H1 (cell line): ENCODE results near the gene MORN5. TPM values are rescaled to one million over a fixed set of nuclear protein-coding genes. Genes with fewer than 3 reads are reported as not detected.

Experiments used
- CTCF ChIA-PET: fragments of 300-600 bp; sonication (Branson Sonifier 250); formaldehyde crosslinking; loops from one replicate; lab custom pipeline; 2021; ENCODE audit not compliant: partially characterized antibody; lab: Charles Lee
- POLR2A ChIA-PET: fragments of 300-600 bp; sonication (Branson Sonifier 250); formaldehyde crosslinking; loops from one replicate; lab custom pipeline; 2021; ENCODE audit warnings: inconsistent platforms; ENCODE audit not compliant: partially characterized antibody; lab: Charles Lee
- DNase-seq, 2 experiments: peaks; one replicate each; pipeline versions ENCODE4 v3.0.0 to v3.0.0-alpha.2; 2010 to 2022; ENCODE audit warnings: low spot score in 2 of 2, low read depth in 1 of 2, mixed read lengths in 1 of 2
- FAIRE-seq: peaks from 2 replicates; lab custom pipeline; 2011; peaks lifted over from hg19 to GRCh38; lab: Jason Lieb, UNC
- H2AFZ ChIP-seq: 2 replicates; pipeline ENCODE4 v1.8.1; 2012; ENCODE audit warnings: low read length, inconsistent platforms
- H2AK5ac ChIP-seq: 2 replicates; pipeline ENCODE4 v1.6.1; 2013; ENCODE audit warnings: low read depth, low read length
- H2BK120ac ChIP-seq: replicated peaks from 2 replicates; pipeline ENCODE3; 2013; ENCODE audit warnings: low read depth, low read length, inconsistent platforms
- H2BK12ac ChIP-seq: 2 replicates; pipeline ENCODE4 v1.6.1; 2013; ENCODE audit warnings: low read depth, low read length
- H2BK15ac ChIP-seq: 2 replicates; pipeline ENCODE4 v1.6.1; 2013; ENCODE audit warnings: low read length
- H2BK20ac ChIP-seq: 2 replicates; pipeline ENCODE4 v1.6.1; 2013; ENCODE audit warnings: low read length
- H2BK5ac ChIP-seq: 2 replicates; pipeline ENCODE4 v1.6.1; 2013; ENCODE audit warnings: low read depth, low read length
- H3K14ac ChIP-seq: 2 replicates; pipeline ENCODE4 v1.6.1; 2013; ENCODE audit warnings: inconsistent platforms; ENCODE audit not compliant: insufficient read length
- H3K18ac ChIP-seq: 2 replicates; pipeline ENCODE4 v1.6.1; 2013; ENCODE audit warnings: low read length; ENCODE audit errors: extremely low read depth
- H3K23ac ChIP-seq: 2 replicates; pipeline ENCODE4 v1.6.1; 2013; ENCODE audit warnings: inconsistent platforms; ENCODE audit not compliant: insufficient read length
- H3K23me2 ChIP-seq: 2 replicates; pipeline ENCODE4 v1.6.1; 2013; ENCODE audit warnings: low read depth, low read length
- H3K27ac ChIP-seq: 2 replicates; pipeline ENCODE4 v1.6.1; 2011; ENCODE audit warnings: low read depth, low read length, inconsistent platforms
- H3K27me3 ChIP-seq, 4 experiments: replicated peaks in 1 of 4; 1 replicate in 1 of 4; 2 replicates in 3 of 4; pipeline versions ENCODE4 v1.6.1 to v1.8.1; 2011 to 2013; ENCODE audit warnings: low read length in 3 of 4, mild to moderate bottlenecking in 3 of 4, inconsistent platforms in 2 of 4, mixed read lengths in 2 of 4, moderate library complexity in 1 of 4; ENCODE audit not compliant: control insufficient read depth in 3 of 4, insufficient read depth in 3 of 4; ENCODE audit errors: extremely low read depth in 1 of 4
- H3K36me3 ChIP-seq, 4 experiments: 2 replicates each; pipeline versions ENCODE4 v1.6.1 to v1.8.1; 2011 to 2013; ENCODE audit warnings: mild to moderate bottlenecking in 4 of 4, low read length in 3 of 4, moderate library complexity in 2 of 4, control low read depth in 1 of 4, inconsistent platforms in 1 of 4; ENCODE audit not compliant: insufficient read depth in 4 of 4, control insufficient read depth in 2 of 4
- H3K4ac ChIP-seq: replicated peaks from 2 replicates; pipeline ENCODE3; 2013; ENCODE audit warnings: low read length, low read depth, mixed read lengths, inconsistent platforms; ENCODE audit not compliant: insufficient read length
- H3K4me1 ChIP-seq, 4 experiments: replicated peaks in 1 of 4; 1 replicate in 1 of 4; 2 replicates in 3 of 4; pipeline versions ENCODE4 v1.6.1 to v1.8.1; 2011 to 2013; ENCODE audit warnings: low read length in 3 of 4, inconsistent platforms in 2 of 4, mixed read lengths in 1 of 4; ENCODE audit not compliant: insufficient read depth in 4 of 4, control insufficient read depth in 3 of 4
- H3K4me2 ChIP-seq, 2 experiments: 2 replicates each; pipeline versions ENCODE4 v1.6.1 to v1.8.1; 2011 to 2013; ENCODE audit warnings: low read depth in 2 of 2, low read length in 2 of 2, control low read depth in 1 of 2, inconsistent platforms in 1 of 2, mild to moderate bottlenecking in 1 of 2; ENCODE audit not compliant: insufficient read depth in 1 of 2
- H3K4me3 ChIP-seq, 4 experiments: fragments of 200-600, 300-600 bp in 1 of 4; sonication (generic), shearing (Covaris generic), sonication (Bioruptor Twin) in 1 of 4; 2 replicates each; pipeline versions ENCODE4 v1.5.1 to v1.8.1; 2011 to 2016; ENCODE audit warnings: low read length in 4 of 4, low read depth in 3 of 4, control low read depth in 2 of 4, inconsistent platforms in 2 of 4, mild to moderate bottlenecking in 2 of 4, mixed read lengths in 1 of 4, moderate library complexity in 1 of 4; ENCODE audit not compliant: insufficient read depth in 2 of 4; ENCODE audit errors: extremely low read depth in 1 of 4
- H3K56ac ChIP-seq: replicated peaks from 2 replicates; pipeline ENCODE3; 2013; ENCODE audit warnings: low read depth, mild to moderate bottlenecking, mixed read lengths, low read length, inconsistent platforms; ENCODE audit not compliant: insufficient read length
- H3K79me1 ChIP-seq: 2 replicates; pipeline ENCODE4 v1.6.1; 2013; ENCODE audit warnings: low read depth, low read length, control low read depth
- H3K79me2 ChIP-seq, 2 experiments: 2 replicates each; pipeline versions ENCODE4 v1.6.1 to v1.8.1; 2012 to 2013; ENCODE audit warnings: low read length in 2 of 2, mild to moderate bottlenecking in 2 of 2, inconsistent platforms in 1 of 2; ENCODE audit not compliant: insufficient read depth in 2 of 2, control insufficient read depth in 1 of 2
- H3K9ac ChIP-seq, 4 experiments: replicated peaks in 1 of 4; 1 replicate in 1 of 4; 2 replicates in 3 of 4; pipeline versions ENCODE4 v1.6.1 to v1.8.1; 2011 to 2013; ENCODE audit warnings: low read depth in 3 of 4, low read length in 3 of 4, control low read depth in 2 of 4, mild to moderate bottlenecking in 2 of 4, moderate library complexity in 2 of 4, inconsistent platforms in 1 of 4; ENCODE audit errors: extremely low read depth in 1 of 4
- H3K9me3 ChIP-seq, 2 experiments: 2 replicates each; pipeline versions ENCODE4 v1.6.1 to v1.8.1; 2012 to 2013; ENCODE audit warnings: mild to moderate bottlenecking in 2 of 2, moderate library complexity in 2 of 2, control low read depth in 1 of 2, inconsistent platforms in 1 of 2, low read depth in 1 of 2, low read length in 1 of 2, mixed read lengths in 1 of 2; ENCODE audit not compliant: insufficient read depth in 2 of 2
- H4K20me1 ChIP-seq, 2 experiments: replicated peaks in 1 of 2; 2 replicates each; pipeline versions ENCODE3 to v1.8.1; 2011 to 2013; ENCODE audit warnings: inconsistent platforms in 2 of 2, low read length in 2 of 2, mild to moderate bottlenecking in 1 of 2; ENCODE audit not compliant: insufficient read depth in 2 of 2, control insufficient read depth in 1 of 2
- H4K5ac ChIP-seq: 2 replicates; pipeline ENCODE4 v1.6.1; 2013; ENCODE audit warnings: low read length, low read depth, mixed read lengths, inconsistent platforms; ENCODE audit not compliant: insufficient read length
- H4K8ac ChIP-seq: 2 replicates; pipeline ENCODE4 v1.8.0; 2013; ENCODE audit warnings: mild to moderate bottlenecking, moderate library complexity, low read length, inconsistent platforms; ENCODE audit not compliant: insufficient read depth; ENCODE audit errors: extremely low read depth
- H4K91ac ChIP-seq: replicated peaks from 2 replicates; pipeline ENCODE3; 2013; ENCODE audit warnings: low read length, mixed read lengths, inconsistent platforms; ENCODE audit not compliant: insufficient read length
- CBX5 ChIP-seq: fragments of 300-800, 300-1000 bp; sonication (generic); IDR thresholded peaks from 2 replicates; pipeline ENCODE4 v1.7.1; 2016; ENCODE audit warnings: antibody characterized with exemption, low read length, low read depth
- SIN3A ChIP-seq, 2 experiments: IDR thresholded peaks in 1 of 2; conservative IDR thresholded peaks in 1 of 2; 2 replicates each; pipeline ENCODE4 v1.6.1; 2011 to 2012; ENCODE audit warnings: low read length in 2 of 2, improper control_type of control experiment in 1 of 2, low read depth in 1 of 2, mild to moderate bottlenecking in 1 of 2
- SP2 ChIP-seq: IDR thresholded peaks from 2 replicates; pipeline ENCODE4 v1.6.1; 2012; ENCODE audit warnings: mild to moderate bottlenecking, low read length, inconsistent platforms
- WGBS, 2 experiments: shearing (Covaris generic) in 1 of 2; methylation state at CpG; one replicate each; pipeline versions ENCODE4 v1.1.6 to v1.1.7; 2013 to 2015; ENCODE audit warnings: low lambda C conversion rate in 2 of 2, mixed read lengths in 2 of 2, inconsistent platforms in 1 of 2, low coverage in 1 of 2, missing lambda C conversion rate in 1 of 2; ENCODE audit not compliant: insufficient replicate concordance in 2 of 2, insufficient coverage in 1 of 2, insufficient read length in 1 of 2; ENCODE audit errors: extremely low coverage in 1 of 2, missing lambda C conversion rate in 1 of 2; 5-methylcytosine and 5-hydroxymethylcytosine counted together
- polyA plus RNA-seq, 7 experiments: library from polyadenylated mRNA; depleted of rRNA in 3 of 7; stranded (reverse) in 5 of 7; unstranded in 2 of 7; fragments of >200 nt in 5 of 7; fragments of 200-250 nt in 2 of 7; gene quantifications; 1 replicate in 5 of 7; 2 replicates in 1 of 7; 4 replicates in 1 of 7; pipeline versions ENCODE4 v1.2.1 to v1.2.3, GENCODE V29; 2011 to 2013; ENCODE audit warnings: missing spikeins in 2 of 7, mixed read lengths in 2 of 7
- total RNA-seq: library from RNA; stranded (reverse); fragmentation: NEBNext Ultra II Directional; extraction: Animal tissue kit (Norgen Biotek cat#: 25700); gene quantifications from 2 replicates; pipeline ENCODE4 v1.2.1, GENCODE V29; 2021
- TF ChIP-seq, protein P1 (sequence below): IDR thresholded peaks from 2 replicates; pipeline ENCODE4 v1.6.1; 2011; ENCODE audit warnings: low read length, improper control_type of control experiment

MORN5 gene
- total and polyA plus RNA-seq, 2 of the 8 experiments (the other 6 are each of a cell fraction or from before 2014, with no cell fraction given), result not detected

DNA sequence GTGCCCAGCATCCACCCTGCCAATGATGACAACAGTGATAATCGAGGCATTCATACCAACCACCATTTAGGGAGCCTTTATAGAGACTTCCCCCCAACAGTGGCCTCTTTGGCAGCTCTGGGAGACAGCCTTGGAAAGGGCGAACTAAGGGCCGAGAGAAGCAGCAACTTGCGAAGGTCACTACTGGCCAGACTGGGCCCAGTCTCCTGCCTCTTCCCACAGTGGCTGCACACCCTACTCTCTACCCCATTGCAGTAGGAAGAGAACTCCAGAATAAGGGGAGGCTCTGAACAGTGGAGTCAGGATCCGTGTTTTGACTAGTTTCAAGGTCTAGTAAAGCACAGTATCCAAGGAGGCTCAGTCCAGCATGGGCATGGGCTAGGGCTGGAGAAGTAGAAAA lies 63.7 kb downstream of the MORN5 start:
- H3K4me2 ChIP-seq, result no peak overlapping the region
- CTCF ChIA-PET, result interaction anchor here (0.8 to 4.6 kb wide), 11 partner anchors 9 to 127 kb away, joined by 3 to 26 read pairs (median 4); partner anchors contain the start of genes MORN5 and NDUFA8
- no peaks in the 10 kb centered on the region for H3K79me2 ChIP-seq
- H2BK20ac ChIP-seq, result no peak overlapping the region
- no peak overlapping the region for H3K18ac ChIP-seq
- H2BK15ac ChIP-seq, result no peak overlapping the region
- no peak overlapping the region for H2AFZ ChIP-seq
- H3K23ac ChIP-seq, result no peak overlapping the region
- H3K4me3 ChIP-seq, result no peak overlapping the region
- H3K9ac ChIP-seq, result no peak overlapping the region
- H3K23me2 ChIP-seq, result peaks cover 26% of the 10 kb centered on the region; the same call in 1 of the 2 replicates
- H2BK120ac ChIP-seq, result no peak overlapping the region
- WGBS, 2 experiments, result 87% methylated on average over 5 of the region's 5 CpGs; no CpG with 5 or more reads in 1 of the 2 experiments
- no peaks in the 10 kb centered on the region for H3K9me3 ChIP-seq
- no peak for FAIRE-seq
- no peak overlapping the region for H4K5ac ChIP-seq
- H3K27ac ChIP-seq, result no peak overlapping the region
- no peak overlapping the region for H4K91ac ChIP-seq
- H2AK5ac ChIP-seq, result no peak overlapping the region
- H3K4ac ChIP-seq, result no peak overlapping the region
- H2BK12ac ChIP-seq, result peak overlapping the region; percentile 2; the same call in 1 of the 2 replicates
- peaks cover 0 to 2% (median 0%) of the 10 kb centered on the region in 4 experiments; a peak in 1 of 8 replicates for H3K36me3 ChIP-seq
- peaks cover 92 to 100% (median 99%) of the 10 kb centered on the region in 4 experiments for H3K27me3 ChIP-seq
- TF ChIP-seq, protein P1, sequence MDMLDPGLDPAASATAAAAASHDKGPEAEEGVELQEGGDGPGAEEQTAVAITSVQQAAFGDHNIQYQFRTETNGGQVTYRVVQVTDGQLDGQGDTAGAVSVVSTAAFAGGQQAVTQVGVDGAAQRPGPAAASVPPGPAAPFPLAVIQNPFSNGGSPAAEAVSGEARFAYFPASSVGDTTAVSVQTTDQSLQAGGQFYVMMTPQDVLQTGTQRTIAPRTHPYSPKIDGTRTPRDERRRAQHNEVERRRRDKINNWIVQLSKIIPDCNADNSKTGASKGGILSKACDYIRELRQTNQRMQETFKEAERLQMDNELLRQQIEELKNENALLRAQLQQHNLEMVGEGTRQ, result no peak
- TF ChIP-seq CBX5, result no peak
- no peak for TF ChIP-seq SP2
- no peak for TF ChIP-seq SIN3A (conservative IDR thresholded peaks at IDR 0.05 in 1 of 2, IDR thresholded peaks at IDR 0.05 in 1 of 2; ENCODE audit: low read depth in 1 of 2, low read length in 2 of 2)
- TF ChIP-seq, all 59 proteins: peak for 0
- peak in 1 of 2 experiments; percentile 34 for DNase-seq
- Histone ChIP-seq H3K56ac (no peak overlapping the region), H4K20me1 (peaks cover 20 to 38% of the 10 kb centered on the region in 2 experiments), H2BK5ac (no peak overlapping the region), H4K8ac (no peak overlapping the region), H3K4me1 (peaks cover 5 to 58% (median 42%) of the 10 kb centered on the region in 4 experiments), H3K14ac (no peak overlapping the region), H3K79me1 (no peaks in the 10 kb centered on the region)
- POLR2A ChIA-PET, result no interaction called here
